GM12891 (cell line): ENCODE measurements around the gene ZFYVE19.
A peak's percentile ranks its signal among the peaks of the same experiment; 100 is the strongest.

ENCODE experiments used
- DNase-seq: peaks from one replicate; pipeline ENCODE4 v3.0.0; 2011; ENCODE audit warnings: low spot score; ENCODE audit not compliant: insufficient read length
- FAIRE-seq: peaks from 2 replicates; lab custom pipeline; 2011; peaks lifted over from hg19 to GRCh38; lab: Jason Lieb, UNC
- PAX5 ChIP-seq: IDR thresholded peaks from 2 replicates; pipeline ENCODE4 v1.6.1; 2011; ENCODE audit warnings: low read length, moderate library complexity, mild to moderate bottlenecking; ENCODE audit not compliant: insufficient read depth, severe bottlenecking
- POLR2A ChIP-seq: IDR thresholded peaks from 2 replicates; pipeline ENCODE4 v1.6.1; 2011; ENCODE audit warnings: low read depth, low read length, control low read depth
- POLR2AphosphoS5 ChIP-seq: IDR thresholded peaks from 2 replicates; pipeline ENCODE4 v1.6.1; 2011; ENCODE audit warnings: low read depth, low read length, control low read depth
- POU2F2 ChIP-seq: IDR thresholded peaks from 2 replicates; pipeline ENCODE4 v1.6.1; 2011; ENCODE audit warnings: low read depth, mild to moderate bottlenecking, control low read depth, low read length, moderate library complexity
- SPI1 ChIP-seq: IDR thresholded peaks from 2 replicates; pipeline ENCODE4 v1.6.1; 2011; ENCODE audit warnings: low read depth, low read length, control low read depth
- TAF1 ChIP-seq: IDR thresholded peaks from 2 replicates; pipeline ENCODE4 v1.6.1; 2011; ENCODE audit warnings: low read depth, low read length, control low read depth

Gene ZFYVE19

GRCh38 chr15:40828447-40829036, 21.7 kb downstream of the ZFYVE19 start, which contains the start of gene PPP1R14D:
TSS of gene PPP1R14D (minus strand) at chr15:40828708. CDS start at chr15:40828641, 67 bp downstream.
- DNase-seq (no peak), FAIRE-seq (no peak)
- no peak for TF ChIP-seq SPI1
- no peak for TF ChIP-seq PAX5
- TF ChIP-seq POLR2AphosphoS5 = no peak
- TF ChIP-seq TAF1 = no peak
- TF ChIP-seq POU2F2 = no peak
- TF ChIP-seq POLR2A = no peak

- FAIRE-seq = no peak
- no peak for TF ChIP-seq TAF1
- no peak for TF ChIP-seq PAX5
- TF ChIP-seq POLR2A = no peak
- no peak for DNase-seq
These were observed 22.2 kb downstream of the ZFYVE19 start for GRCh38 chr15:40829115-40829514.

GRCh38 chr15:40830884-40831283, 24.0 kb downstream of the ZFYVE19 start:
- FAIRE-seq = no peak
- no peak for DNase-seq

GRCh38 chr15:40831861-40832260, 25.0 kb downstream of the ZFYVE19 start:
- no peak for TF ChIP-seq SPI1
- no peak for TF ChIP-seq POLR2AphosphoS5
- TF ChIP-seq POLR2A = no peak
- TF ChIP-seq POU2F2 = no peak
- TF ChIP-seq PAX5 = no peak
- no peak for TF ChIP-seq TAF1
- DNase-seq = no peak
- FAIRE-seq = no peak

More at GRCh38 chr15:40830884-40831283, 24.0 kb downstream of the ZFYVE19 start:
- TF ChIP-seq SPI1 = no peak
- TF ChIP-seq POU2F2 = no peak
- TF ChIP-seq POLR2A = no peak
- TF ChIP-seq PAX5 = no peak
- no peak for TF ChIP-seq POLR2AphosphoS5
- no peak for TF ChIP-seq TAF1

GRCh38 chr15:40832903-40833302, 26.0 kb downstream of the ZFYVE19 start:
- TF ChIP-seq POU2F2 = no peak
- TF ChIP-seq POLR2AphosphoS5 = no peak
- no peak for FAIRE-seq

GRCh38 chr15:40836020-40836419, 29.1 kb downstream of the ZFYVE19 start:
- FAIRE-seq (peak; percentile 41), DNase-seq (no peak)
- TF ChIP-seq SPI1 = no peak
- TF ChIP-seq POLR2A = no peak
- no peak for TF ChIP-seq PAX5
- TF ChIP-seq POLR2AphosphoS5 = no peak

More at GRCh38 chr15:40832903-40833302, 26.0 kb downstream of the ZFYVE19 start:
- no peak for DNase-seq

- FAIRE-seq (no peak), DNase-seq (no peak)
- TF ChIP-seq POLR2AphosphoS5 (no peak), PAX5 (no peak), SPI1 (no peak), POLR2A (no peak), TAF1 (no peak), POU2F2 (no peak)
These were observed 31.9 kb downstream of the ZFYVE19 start for GRCh38 chr15:40838756-40839155.

GRCh38 chr15:40841741-40842140, 34.9 kb downstream of the ZFYVE19 start:
- DNase-seq (no peak), FAIRE-seq (no peak)
- TF ChIP-seq PAX5 (no peak), POLR2A (no peak)

GRCh38 chr15:40843261-40843884, 36.5 kb downstream of the ZFYVE19 start:
- TF ChIP-seq POU2F2 (no peak), POLR2A (no peak), SPI1 (no peak), TAF1 (no peak), PAX5 (no peak), POLR2AphosphoS5 (no peak)
- FAIRE-seq = no peak
- no peak for DNase-seq

GRCh38 chr15:40843885-40844695, 37.2 kb downstream of the ZFYVE19 start, which contains the start of gene SPINT1:
TSS of gene SPINT1 (plus strand) at chr15:40844048. CDS start at chr15:40844555, 507 bp downstream.
- DNase-seq (peak; percentile 60), FAIRE-seq (no peak)
- no peak for TF ChIP-seq POU2F2
- TF ChIP-seq TAF1 = no peak
- TF ChIP-seq PAX5 = no peak
- TF ChIP-seq SPI1 = peak; percentile 63
